ENCODE data around the gene GPR132. TPM values are rescaled to one million over a fixed set of nuclear protein-coding genes. Genes with fewer than 3 reads are reported as not detected.

Gene GPR132
- total RNA-seq, 2 experiments from 2014 or later: 15.1 to 16.4 TPM

DNA sequence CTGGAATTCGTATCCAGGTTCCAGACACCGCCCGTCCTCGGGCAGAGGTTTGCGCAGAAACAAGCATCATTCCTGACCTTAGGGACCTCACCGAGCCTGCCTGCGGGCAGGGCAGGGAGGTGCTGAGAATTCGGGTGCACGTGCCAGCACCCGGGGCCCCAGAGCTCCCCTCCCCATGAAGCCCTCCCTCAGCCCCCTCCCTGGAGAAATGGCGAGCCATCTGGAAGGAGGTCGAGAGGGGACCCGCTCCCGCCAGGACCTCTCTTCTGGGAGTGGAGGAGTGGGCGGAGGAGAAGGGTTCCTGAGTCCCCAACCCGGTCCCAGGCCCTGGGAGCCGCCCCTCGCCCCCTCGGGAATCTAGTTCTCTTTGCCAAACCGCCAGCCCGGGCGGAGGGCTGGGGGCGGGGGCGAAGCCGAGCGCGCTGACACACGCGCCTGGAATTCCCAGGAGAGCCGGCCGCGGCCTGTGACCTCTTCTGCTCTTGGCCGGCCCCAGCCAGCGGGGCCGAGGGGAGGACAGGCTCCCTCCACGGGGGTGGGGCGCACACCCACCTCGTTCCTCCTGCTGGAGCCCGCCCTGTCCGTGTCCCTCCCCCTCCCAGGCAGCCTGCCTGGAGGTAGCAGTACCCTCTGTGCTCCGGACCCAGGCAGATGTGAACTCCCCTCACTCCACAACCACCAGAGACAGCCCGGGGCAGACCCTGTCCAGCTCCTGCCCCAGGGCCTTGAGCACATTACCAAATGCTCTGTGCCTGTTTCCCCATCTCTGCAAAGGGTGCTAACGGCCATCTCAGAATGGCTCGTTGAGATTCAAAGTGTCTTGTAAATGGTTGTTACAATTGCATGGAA lies 23.0 kb upstream of the GPR132 start:
- TF ChIP-seq, protein P1, sequence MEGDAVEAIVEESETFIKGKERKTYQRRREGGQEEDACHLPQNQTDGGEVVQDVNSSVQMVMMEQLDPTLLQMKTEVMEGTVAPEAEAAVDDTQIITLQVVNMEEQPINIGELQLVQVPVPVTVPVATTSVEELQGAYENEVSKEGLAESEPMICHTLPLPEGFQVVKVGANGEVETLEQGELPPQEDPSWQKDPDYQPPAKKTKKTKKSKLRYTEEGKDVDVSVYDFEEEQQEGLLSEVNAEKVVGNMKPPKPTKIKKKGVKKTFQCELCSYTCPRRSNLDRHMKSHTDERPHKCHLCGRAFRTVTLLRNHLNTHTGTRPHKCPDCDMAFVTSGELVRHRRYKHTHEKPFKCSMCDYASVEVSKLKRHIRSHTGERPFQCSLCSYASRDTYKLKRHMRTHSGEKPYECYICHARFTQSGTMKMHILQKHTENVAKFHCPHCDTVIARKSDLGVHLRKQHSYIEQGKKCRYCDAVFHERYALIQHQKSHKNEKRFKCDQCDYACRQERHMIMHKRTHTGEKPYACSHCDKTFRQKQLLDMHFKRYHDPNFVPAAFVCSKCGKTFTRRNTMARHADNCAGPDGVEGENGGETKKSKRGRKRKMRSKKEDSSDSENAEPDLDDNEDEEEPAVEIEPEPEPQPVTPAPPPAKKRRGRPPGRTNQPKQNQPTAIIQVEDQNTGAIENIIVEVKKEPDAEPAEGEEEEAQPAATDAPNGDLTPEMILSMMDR (IDR thresholded peaks at IDR 0.05): no peak
- Mint-ChIP-seq H3K27me3 (no peaks in the 10 kb centered on the region), H3K27ac (no peak overlapping the region), H3K36me3 (ENCODE audit: low read depth) (no peaks in the 10 kb centered on the region), H3K9me3 (no peaks in the 10 kb centered on the region), H3K4me1 (ENCODE audit: low read depth) (peaks cover 18% of the 10 kb centered on the region), H3K4me3 (peak overlapping the region; percentile 56)
- DNase-seq (peak; percentile 2), ATAC-seq (no peak)
- POLR2A ChIA-PET: interaction anchor here (0.7 to 4.7 kb wide), 4 partner anchors 8 to 68 kb away, joined by 3 to 33 read pairs (median 6); partner anchors contain the start of gene CDCA4
- intact Hi-C loops (cut with micrococcal nuclease): no loop called here
- CTCF ChIA-PET: interaction anchor here (1.5 to 5.1 kb wide), 6 partner anchors 15 to 114 kb away, joined by 3 to 72 read pairs (median 26); partner anchors contain the start of gene GPR132

DNA sequence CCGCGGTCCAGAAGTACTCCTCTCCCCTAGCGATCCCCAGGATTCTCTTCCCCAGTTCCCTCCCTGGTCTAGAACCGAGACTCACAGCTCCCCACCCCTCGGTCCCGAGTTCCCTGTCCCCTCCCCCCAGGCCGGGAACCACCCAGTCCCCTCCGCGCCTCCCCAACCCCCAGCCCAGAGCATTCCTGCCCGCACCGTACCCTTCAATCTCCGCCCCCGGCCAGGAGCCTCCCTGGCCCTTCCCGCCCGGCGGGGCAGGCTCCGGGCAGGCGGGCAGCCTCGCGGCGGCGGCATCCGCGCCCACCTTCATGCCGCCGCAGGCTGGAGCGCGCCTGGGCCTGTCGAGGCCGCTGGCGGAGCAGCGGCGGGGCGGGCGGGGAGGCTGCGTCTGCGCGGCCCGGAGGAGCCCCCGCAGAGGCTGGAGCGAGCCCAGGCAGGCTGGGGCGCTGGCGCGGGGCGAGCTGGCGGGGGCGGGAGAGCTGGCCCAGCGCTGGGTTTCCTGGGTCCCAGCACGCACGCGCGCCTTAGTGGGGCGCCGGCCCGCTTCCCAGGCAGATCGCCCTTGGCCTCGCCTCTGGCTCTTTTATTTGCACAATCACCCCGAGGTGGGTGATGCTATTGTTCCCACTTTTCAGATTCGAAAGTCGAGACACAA lies 22.2 kb upstream of the GPR132 start:
- TF ChIP-seq, protein P1 (IDR thresholded peaks at IDR 0.05): no peak
- ATAC-seq: peak; percentile 10
- Mint-ChIP-seq H3K9me3 (no peaks in the 10 kb centered on the region), H3K27me3 (no peaks in the 10 kb centered on the region), H3K4me1 (ENCODE audit: low read depth) (peaks cover 16% of the 10 kb centered on the region), H3K36me3 (ENCODE audit: low read depth) (no peaks in the 10 kb centered on the region), H3K27ac (no peak overlapping the region), H3K4me3 (peak overlapping the region; percentile 72)
- CTCF ChIA-PET: interaction anchor here (1.1 to 5.1 kb wide), 15 partner anchors 10 to 264 kb away, joined by 3 to 72 read pairs (median 5); partner anchors contain the start of genes CDCA4 and GPR132
- intact Hi-C loops (cut with micrococcal nuclease): no loop called here
- DNase-seq: peak; percentile 42
- POLR2A ChIA-PET: interaction anchor here (0.9 to 4.7 kb wide), 8 partner anchors 12 to 102 kb away, joined by 3 to 33 read pairs (median 4); partner anchors contain the start of genes CDCA4 and GPR132

DNA sequence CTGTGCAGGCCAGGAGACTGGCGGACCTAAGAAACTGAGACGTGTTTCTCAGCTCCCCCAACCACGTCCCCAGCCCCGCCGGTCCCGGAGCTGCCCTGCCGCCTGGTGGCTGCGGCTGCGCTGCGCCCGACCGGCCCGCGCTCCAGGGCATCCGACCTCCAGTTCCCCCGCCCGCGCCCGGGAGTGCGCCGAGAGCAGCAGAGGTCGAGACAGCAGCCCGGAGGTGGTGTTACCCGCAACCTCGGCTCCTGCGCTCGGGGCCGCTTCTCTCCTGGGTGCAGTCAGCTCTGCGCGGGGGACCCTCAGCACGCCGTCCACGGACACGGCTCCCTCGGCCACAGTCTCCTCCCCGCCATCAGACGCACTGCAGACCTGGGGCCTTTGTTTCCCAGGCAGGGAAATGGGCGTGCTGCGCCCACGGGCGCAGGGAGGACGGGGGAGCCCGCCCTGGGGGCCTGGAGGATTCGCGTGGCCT lies 21.6 kb upstream of the GPR132 start:
- intact Hi-C loops (cut with micrococcal nuclease): no loop called here

DNA sequence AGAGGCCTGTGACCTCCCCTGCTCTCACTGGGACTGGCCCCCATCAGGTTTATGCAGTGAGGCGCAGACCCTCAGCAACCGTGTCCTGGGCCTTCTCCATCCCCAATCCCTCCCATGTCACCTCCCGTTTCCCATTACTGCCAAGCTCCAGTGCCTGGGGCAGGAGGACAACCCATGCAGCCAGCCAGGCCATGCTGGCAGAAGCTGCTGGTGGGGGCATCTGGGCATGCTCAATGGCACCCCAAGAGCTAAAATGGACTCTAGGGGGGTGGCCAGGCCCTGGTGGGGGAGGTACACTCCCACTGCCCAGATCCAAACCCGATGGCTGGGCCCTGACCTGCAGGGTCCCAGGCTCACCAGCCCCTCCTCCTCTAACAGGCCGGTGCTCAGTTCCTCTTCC lies 20.5 kb upstream of the GPR132 start:
- TF ChIP-seq, protein P1 (IDR thresholded peaks at IDR 0.05): no peak
- peaks cover 15% of the 10 kb centered on the region for H3K4me1 Mint-ChIP-seq (ENCODE audit: low read depth)
- DNase-seq (no peak), ATAC-seq (no peak)
- intact Hi-C loops (cut with micrococcal nuclease): no loop called here
- no peak overlapping the region for H3K4me3 Mint-ChIP-seq
- CTCF ChIA-PET: interaction anchor here (1.4 to 5.1 kb wide), 11 partner anchors 8 to 266 kb away, joined by 3 to 72 read pairs (median 7); partner anchors contain the start of genes CDCA4 and GPR132
- no peak overlapping the region for H3K27ac Mint-ChIP-seq
- POLR2A ChIA-PET: interaction anchor here (1.2 to 4.7 kb wide), 5 partner anchors 10 to 40 kb away, joined by 3 to 33 read pairs (median 9); partner anchors contain the start of gene GPR132
- H3K9me3 Mint-ChIP-seq: no peaks in the 10 kb centered on the region
- no peaks in the 10 kb centered on the region for H3K36me3 Mint-ChIP-seq (ENCODE audit: low read depth)
- no peaks in the 10 kb centered on the region for H3K27me3 Mint-ChIP-seq

More for the DNA sequence above, 21.6 kb upstream of the GPR132 start:
- Mint-ChIP-seq H3K4me3 (peak overlapping the region; percentile 72), H3K27ac (no peak overlapping the region), H3K9me3 (no peaks in the 10 kb centered on the region), H3K27me3 (no peaks in the 10 kb centered on the region), H3K36me3 (ENCODE audit: low read depth) (no peaks in the 10 kb centered on the region), H3K4me1 (ENCODE audit: low read depth) (peaks cover 16% of the 10 kb centered on the region)
- ATAC-seq (peak; percentile 90), DNase-seq (peak; percentile 93)
- CTCF ChIA-PET: interaction anchor here (1.1 to 5.1 kb wide), 15 partner anchors 9 to 265 kb away, joined by 3 to 72 read pairs (median 5); partner anchors contain the start of genes CDCA4 and GPR132
- POLR2A ChIA-PET: interaction anchor here (0.9 to 4.7 kb wide), 9 partner anchors 11 to 103 kb away, joined by 3 to 33 read pairs (median 4); partner anchors contain the start of genes CDCA4 and GPR132
- TF ChIP-seq, protein P1 (IDR thresholded peaks at IDR 0.05): peak; percentile 87
